GM12892 (cell line): ENCODE measurements around the gene PARVB.

ENCODE experiments used
- POLR2A ChIP-seq: IDR thresholded peaks from 2 replicates; pipeline ENCODE4 v1.6.1; 2011; ENCODE audit warnings: low read depth, low read length, control low read depth
- TAF1 ChIP-seq: IDR thresholded peaks from 2 replicates; pipeline ENCODE4 v1.6.1; 2011; ENCODE audit warnings: low read depth, mild to moderate bottlenecking, control low read depth, low read length, borderline replicate concordance

DNA sequence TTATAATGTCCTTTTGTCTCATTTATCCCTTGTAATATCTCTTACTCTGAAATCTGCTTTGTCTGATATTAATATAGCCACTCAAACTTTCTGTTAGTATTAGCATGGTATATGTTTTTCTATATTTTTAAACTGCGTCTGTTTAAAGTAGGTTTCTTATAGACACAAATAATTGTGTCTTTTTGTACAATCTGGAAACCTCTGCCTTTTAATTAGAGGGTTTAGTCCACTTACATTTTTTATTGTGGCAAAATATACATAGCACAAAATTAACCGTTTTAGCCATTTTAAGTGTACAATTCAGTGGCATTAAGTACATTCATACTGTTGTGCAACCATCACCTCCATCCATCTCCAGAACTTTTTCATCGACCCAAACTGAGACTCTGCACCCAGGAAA, 185.2 kb downstream of the PARVB start:
- no peak for TF ChIP-seq POLR2A
- no peak for TF ChIP-seq TAF1
